OCI-LY1 (cell line): ENCODE data around the gene DYRK1A.

Experiments used
- H2AFZ ChIP-seq: fragments of 200-600 bp; sonication (generic), shearing (Covaris generic); 2 replicates; pipeline ENCODE4 v1.6.0; 2014; ENCODE audit warnings: antibody characterized with exemption, mild to moderate bottlenecking, low read length
- H3F3A ChIP-seq: fragments of 200-600 bp; sonication (generic), shearing (Covaris generic); 2 replicates; pipeline ENCODE4 v1.6.0; 2014; ENCODE audit warnings: mild to moderate bottlenecking, antibody characterized with exemption, low read length, moderate library complexity; ENCODE audit not compliant: insufficient read depth
- H3K27ac ChIP-seq: fragments of 200-600 bp; sonication (generic); 2 replicates; pipeline ENCODE4 v1.5.1; 2014; ENCODE audit warnings: low read length, mixed run types, mild to moderate bottlenecking, low read depth; ENCODE audit not compliant: poor library complexity, severe bottlenecking
- H3K27me3 ChIP-seq: fragments of 200-600 bp; sonication (generic); 2 replicates; pipeline ENCODE4 v1.6.0; 2014; ENCODE audit warnings: antibody characterized with exemption, mild to moderate bottlenecking, low read length, moderate library complexity; ENCODE audit not compliant: insufficient read depth
- H3K36me3 ChIP-seq: fragments of 200-600 bp; sonication (generic); 2 replicates; pipeline ENCODE4 v1.6.1; 2014; ENCODE audit warnings: mild to moderate bottlenecking, antibody characterized with exemption, low read length, moderate library complexity, mixed read lengths; ENCODE audit not compliant: insufficient read depth
- H3K4me1 ChIP-seq: fragments of 200-600 bp; sonication (generic); 2 replicates; pipeline ENCODE4 v1.5.1; 2014; ENCODE audit warnings: mild to moderate bottlenecking, low read length, moderate library complexity; ENCODE audit not compliant: insufficient read depth, severe bottlenecking
- H3K4me2 ChIP-seq: fragments of 200-600 bp; sonication (generic), shearing (Covaris generic); 2 replicates; pipeline ENCODE4 v1.6.1; 2014; ENCODE audit warnings: low read length
- H3K4me3 ChIP-seq: fragments of 200-600 bp; sonication (generic); 2 replicates; pipeline ENCODE4 v1.5.1; 2014; ENCODE audit warnings: low read length, low read depth, mild to moderate bottlenecking, mixed read lengths; ENCODE audit not compliant: poor library complexity, severe bottlenecking
- H3K79me2 ChIP-seq: fragments of 200-600 bp; shearing (Covaris generic); 2 replicates; pipeline ENCODE4 v1.6.1; 2016; ENCODE audit warnings: mixed run types, low read length, mixed read lengths; ENCODE audit not compliant: insufficient read depth
- H3K9ac ChIP-seq: fragments of 200-600 bp; sonication (generic), shearing (Covaris generic); 2 replicates; pipeline ENCODE4 v1.6.1; 2014; ENCODE audit warnings: mild to moderate bottlenecking, low read length, mixed read lengths
- H3K9me2 ChIP-seq: fragments of 200-600 bp; sonication (generic), shearing (Covaris generic); 2 replicates; pipeline ENCODE4 v1.6.1; 2014; ENCODE audit warnings: low read depth, mild to moderate bottlenecking, low read length, mixed read lengths
- H3K9me3 ChIP-seq: fragments of 200-600 bp; shearing (Covaris generic); 2 replicates; pipeline ENCODE4 v1.6.1; 2014; ENCODE audit warnings: low read length, mixed read lengths
- H4K20me1 ChIP-seq: fragments of 200-600 bp; sonication (generic), shearing (Covaris generic); 2 replicates; pipeline ENCODE4 v1.6.0; 2016; ENCODE audit warnings: mild to moderate bottlenecking, low read length; ENCODE audit not compliant: insufficient read depth
- EZH2 ChIP-seq: fragments of 200-600 bp; sonication (generic), shearing (Covaris generic); IDR thresholded peaks from 2 replicates; pipeline ENCODE4 v1.8.0; 2017; ENCODE audit warnings: borderline replicate concordance, mixed run types, mild to moderate bottlenecking, antibody characterized with exemption, low read length, moderate library complexity, mixed read lengths
- TF ChIP-seq, protein P1 (sequence below): fragments of 200-600 bp; sonication (generic), shearing (Covaris generic); IDR thresholded peaks from 2 replicates; pipeline ENCODE4 v1.5.1; 2017; ENCODE audit warnings: mild to moderate bottlenecking, antibody characterized with exemption, low read length, moderate library complexity, mixed read lengths

The DYRK1A gene

DNA sequence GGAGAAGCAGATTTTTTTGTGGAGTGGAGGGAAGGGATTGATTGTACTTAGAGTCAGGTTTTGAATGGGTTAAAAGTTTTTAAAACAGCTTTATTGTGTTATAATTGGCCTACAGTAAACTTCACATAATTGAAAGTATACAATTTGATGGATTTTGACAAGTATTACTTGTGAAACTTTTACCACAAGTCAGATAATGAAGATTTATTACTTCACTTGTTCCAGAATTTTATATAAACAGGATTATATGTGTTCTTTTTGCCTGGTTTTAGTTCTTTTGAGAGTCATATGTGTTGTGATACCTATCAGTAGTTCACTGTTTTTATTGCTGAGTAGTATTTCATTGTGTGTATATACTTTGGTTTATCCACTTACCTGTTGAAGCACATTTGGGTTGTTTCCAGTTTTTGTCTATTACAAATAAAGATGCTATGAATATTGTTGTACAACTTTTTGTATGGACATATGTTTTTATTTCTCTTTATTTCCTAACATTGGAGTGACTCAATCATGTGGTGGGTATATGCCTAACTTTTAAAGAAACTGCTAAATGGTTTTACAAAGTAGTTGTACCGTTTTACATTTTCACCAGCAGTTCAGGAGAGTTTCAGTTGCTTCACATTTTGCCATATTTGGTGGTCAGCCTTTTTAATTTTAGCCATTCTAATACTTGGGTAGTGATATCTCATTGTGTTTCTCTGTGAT is 71.0 kb downstream of the DYRK1A start:
- Histone ChIP-seq H3K9me2 (no peaks in the 10 kb centered on the region), H4K20me1 (no peaks in the 10 kb centered on the region; the same call in 1 of the 2 replicates), H3K9me3 (0 out of 2 replicates have a peak, but pooled peaks cover 2% of the 10 kb centered on the region), H3K4me3 (no peak overlapping the region), H3K27ac (no peak overlapping the region), H3K79me2 (peaks cover 97% of the 10 kb centered on the region), H3K9ac (no peak overlapping the region), H3K27me3 (no peaks in the 10 kb centered on the region), H3K36me3 (peaks cover 47% of the 10 kb centered on the region), H3F3A (no peaks in the 10 kb centered on the region), H3K4me1 (peaks cover 13% of the 10 kb centered on the region), H3K4me2 (no peak overlapping the region), H2AFZ (no peak overlapping the region)
- TF ChIP-seq, protein P1, sequence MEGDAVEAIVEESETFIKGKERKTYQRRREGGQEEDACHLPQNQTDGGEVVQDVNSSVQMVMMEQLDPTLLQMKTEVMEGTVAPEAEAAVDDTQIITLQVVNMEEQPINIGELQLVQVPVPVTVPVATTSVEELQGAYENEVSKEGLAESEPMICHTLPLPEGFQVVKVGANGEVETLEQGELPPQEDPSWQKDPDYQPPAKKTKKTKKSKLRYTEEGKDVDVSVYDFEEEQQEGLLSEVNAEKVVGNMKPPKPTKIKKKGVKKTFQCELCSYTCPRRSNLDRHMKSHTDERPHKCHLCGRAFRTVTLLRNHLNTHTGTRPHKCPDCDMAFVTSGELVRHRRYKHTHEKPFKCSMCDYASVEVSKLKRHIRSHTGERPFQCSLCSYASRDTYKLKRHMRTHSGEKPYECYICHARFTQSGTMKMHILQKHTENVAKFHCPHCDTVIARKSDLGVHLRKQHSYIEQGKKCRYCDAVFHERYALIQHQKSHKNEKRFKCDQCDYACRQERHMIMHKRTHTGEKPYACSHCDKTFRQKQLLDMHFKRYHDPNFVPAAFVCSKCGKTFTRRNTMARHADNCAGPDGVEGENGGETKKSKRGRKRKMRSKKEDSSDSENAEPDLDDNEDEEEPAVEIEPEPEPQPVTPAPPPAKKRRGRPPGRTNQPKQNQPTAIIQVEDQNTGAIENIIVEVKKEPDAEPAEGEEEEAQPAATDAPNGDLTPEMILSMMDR = no peak
- no peak for TF ChIP-seq EZH2

DNA sequence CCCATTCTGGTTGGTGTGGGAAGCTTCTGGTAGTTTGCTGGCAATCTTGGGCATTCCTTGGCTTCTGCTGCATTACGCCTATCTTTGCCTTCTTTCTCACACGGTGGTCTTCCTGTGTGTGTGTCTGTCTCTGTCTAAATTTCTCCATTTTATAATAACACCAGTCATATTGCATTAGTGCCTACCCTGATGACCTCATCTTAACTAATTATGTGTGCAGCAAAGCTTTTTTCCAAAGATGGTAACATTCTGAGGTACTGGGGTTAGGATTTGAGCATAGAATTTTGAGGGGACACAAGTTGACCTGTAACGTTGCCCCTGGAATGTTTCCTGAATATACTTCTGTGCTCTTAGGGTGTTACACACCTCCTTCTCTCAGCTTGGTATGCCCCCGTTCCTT is 77.1 kb downstream of the DYRK1A start:
- Histone ChIP-seq H3K9ac (no peak overlapping the region), H3K36me3 (peaks cover 13% of the 10 kb centered on the region), H2AFZ (no peak overlapping the region), H3K9me3 (0 out of 2 replicates have a peak, but pooled peaks cover 2% of the 10 kb centered on the region), H3K27me3 (no peaks in the 10 kb centered on the region), H3K4me1 (peaks cover 17% of the 10 kb centered on the region), H4K20me1 (no peaks in the 10 kb centered on the region), H3K4me2 (no peak overlapping the region), H3F3A (no peaks in the 10 kb centered on the region), H3K79me2 (peaks cover 99% of the 10 kb centered on the region), H3K27ac (no peak overlapping the region), H3K4me3 (no peak overlapping the region), H3K9me2 (no peaks in the 10 kb centered on the region)
- TF ChIP-seq EZH2 = no peak
- TF ChIP-seq, protein P1 = no peak

DNA sequence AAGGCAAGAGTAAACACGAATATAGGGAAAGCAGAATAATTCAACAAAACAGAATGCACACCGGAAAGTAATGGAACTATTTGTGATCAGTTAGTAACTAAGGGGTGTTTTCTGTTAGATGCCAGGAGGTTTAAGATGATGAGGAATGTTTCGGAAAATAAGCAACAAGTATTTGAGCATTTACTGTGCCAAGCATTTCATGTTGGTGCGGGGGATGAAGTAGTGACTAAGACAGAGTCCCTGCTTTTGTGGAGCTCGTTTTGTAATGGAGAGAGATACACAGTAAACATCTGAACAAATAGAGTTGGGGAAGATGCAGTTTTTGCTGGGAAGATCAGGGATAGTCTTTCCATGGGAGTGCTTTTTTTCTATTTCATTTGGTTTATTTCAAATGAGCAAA is 78.7 kb downstream of the DYRK1A start:
- Histone ChIP-seq H3K4me1 (peaks cover 17% of the 10 kb centered on the region), H3K4me2 (no peak overlapping the region), H3K9ac (no peak overlapping the region), H3K9me2 (no peaks in the 10 kb centered on the region), H3K36me3 (peaks cover 17% of the 10 kb centered on the region), H2AFZ (no peak overlapping the region), H3K4me3 (no peak overlapping the region), H3K79me2 (peaks cover 98% of the 10 kb centered on the region), H3K9me3 (no peaks in the 10 kb centered on the region), H3K27me3 (no peaks in the 10 kb centered on the region), H4K20me1 (no peaks in the 10 kb centered on the region), H3K27ac (no peak overlapping the region), H3F3A (no peaks in the 10 kb centered on the region)
- TF ChIP-seq, protein P1 = no peak
- no peak for TF ChIP-seq EZH2
